Activated CD4-positive, CD25-positive, alpha-beta regulatory T cell treated with anti-CD3 and anti-CD28 coated beads, Interleukin-2, amount 50 U/mL, for 24 hours (primary cell): ENCODE measurements around the gene B4GALNT3.

Source experiments
- ATAC-seq, 2 donors: fragments of 150-1000 bp; cut with Tn5 transposase; one replicate each; pipeline ENCODE4 v1.10.0; 2021; ENCODE audit warnings: mild to moderate bottlenecking in 1 of 2, moderate library complexity in 1 of 2

The B4GALNT3 gene

GRCh38 chr12:510071-510825, 50.5 kb downstream of the B4GALNT3 start:
- no peak for ATAC-seq

GRCh38 chr12:512933-513332, 53.2 kb downstream of the B4GALNT3 start:
- no peak for ATAC-seq

GRCh38 chr12:513446-513845, 53.7 kb downstream of the B4GALNT3 start:
- ATAC-seq, result no peak

- no peak for ATAC-seq
These were observed 57.8 kb downstream of the B4GALNT3 start for GRCh38 chr12:517538-517937.

- no peak for ATAC-seq
These were observed 60.4 kb downstream of the B4GALNT3 start for GRCh38 chr12:520119-520518.

- ATAC-seq, result no peak
These were observed 63.1 kb downstream of the B4GALNT3 start for GRCh38 chr12:522692-523378.

GRCh38 chr12:524167-524951, 64.6 kb downstream of the B4GALNT3 start:
- no peak for ATAC-seq

GRCh38 chr12:526089-526488, 66.3 kb downstream of the B4GALNT3 start:
- no peak for ATAC-seq

GRCh38 chr12:527241-527640, 67.5 kb downstream of the B4GALNT3 start:
- ATAC-seq, result no peak

- ATAC-seq, result no peak
These were observed 68.0 kb downstream of the B4GALNT3 start for GRCh38 chr12:527729-528128.

- ATAC-seq, result no peak
These were observed 70.6 kb downstream of the B4GALNT3 start for GRCh38 chr12:530308-530707.

- no peak for ATAC-seq
These were observed 71.1 kb downstream of the B4GALNT3 start for GRCh38 chr12:530821-531220.

- no peak for ATAC-seq
These were observed 72.3 kb downstream of the B4GALNT3 start for GRCh38 chr12:531951-532585.

GRCh38 chr12:532908-533565, 73.3 kb downstream of the B4GALNT3 start:
- ATAC-seq, result no peak

- ATAC-seq, result no peak
These were observed 74.0 kb downstream of the B4GALNT3 start for GRCh38 chr12:533718-534117.

GRCh38 chr12:534216-534615, 74.5 kb downstream of the B4GALNT3 start:
- no peak for ATAC-seq

- ATAC-seq, result no peak
These were observed 75.7 kb downstream of the B4GALNT3 start for GRCh38 chr12:535396-535795.

- no peak for ATAC-seq
These were observed 77.1 kb downstream of the B4GALNT3 start for GRCh38 chr12:536751-537245.

GRCh38 chr12:537772-538171, 78.0 kb downstream of the B4GALNT3 start:
- no peak for ATAC-seq

- ATAC-seq, result peak; percentile 74 to 78
These were observed 79.2 kb downstream of the B4GALNT3 start for GRCh38 chr12:538731-539539.

- no peak for ATAC-seq
These were observed 80.0 kb downstream of the B4GALNT3 start for GRCh38 chr12:539540-540310.
